HFF-Myc (cell line): Measurements from ENCODE around the gene CCNK.

Source experiments
- DNase-seq: peaks from one replicate; pipeline ENCODE4 v3.0.0-alpha.2; 2011; ENCODE audit warnings: low read depth; ENCODE audit errors: extremely low read depth
- H3K4me3 ChIP-seq: replicated peaks from 2 replicates; pipeline ENCODE4 v1.5.1; 2011; ENCODE audit warnings: low read depth, mild to moderate bottlenecking, control low read depth, low read length
- TF ChIP-seq, protein P1 (sequence below): IDR thresholded peaks from 2 replicates; pipeline ENCODE4 v1.5.1; 2012; ENCODE audit warnings: mild to moderate bottlenecking, low read depth, low read length, control low read depth; ENCODE audit errors: missing control alignments

The CCNK gene

DNA sequence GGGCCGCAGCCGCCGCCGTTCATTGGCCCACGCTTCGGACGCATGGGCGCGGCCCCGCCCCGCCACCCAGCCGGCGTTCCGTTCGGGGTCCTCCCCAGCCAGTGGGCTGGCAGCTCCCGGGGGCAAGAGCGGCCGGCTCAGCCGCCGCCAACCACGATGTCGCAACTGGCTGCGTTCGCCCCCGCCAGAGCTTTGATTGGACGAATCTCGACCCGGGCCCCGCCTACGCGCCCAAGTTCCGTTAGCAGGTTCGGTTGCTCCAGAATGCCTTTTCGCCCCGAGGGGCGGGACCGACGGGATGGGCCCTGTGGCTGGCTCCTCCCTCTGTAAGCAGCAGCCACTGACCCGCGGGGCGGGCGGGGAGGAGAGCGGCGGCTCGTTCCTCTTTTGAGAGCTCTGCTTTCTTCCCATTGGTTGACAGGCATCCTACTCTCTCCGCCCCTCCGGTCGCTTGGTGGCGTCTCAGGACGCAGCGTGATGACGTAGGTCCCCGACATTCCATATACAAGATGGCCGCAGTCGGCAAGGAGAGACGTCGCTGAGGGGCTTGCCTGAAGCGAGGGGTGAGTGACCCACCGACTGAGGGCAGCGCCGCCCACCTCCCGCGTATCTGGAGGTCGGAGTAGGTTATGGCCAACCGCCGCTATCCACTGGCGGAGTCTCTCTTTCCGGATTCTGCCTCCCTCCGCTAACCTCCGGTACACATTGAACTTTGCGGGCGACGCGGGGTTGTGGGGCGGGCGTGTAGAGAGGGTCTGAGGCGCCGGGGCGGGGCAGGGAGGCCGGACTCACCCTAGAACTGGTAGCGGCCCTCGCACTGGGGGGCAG lies at the start of gene CCNK:
Gene CCNK, plus strand, starts transcription at position 493 of the 828 bp plus-strand sequence. CDS start 11,269 bp downstream, outside the sequence.
- H3K4me3 ChIP-seq = peak within 1 kb of the TSS; percentile 97
- TF ChIP-seq, protein P1, sequence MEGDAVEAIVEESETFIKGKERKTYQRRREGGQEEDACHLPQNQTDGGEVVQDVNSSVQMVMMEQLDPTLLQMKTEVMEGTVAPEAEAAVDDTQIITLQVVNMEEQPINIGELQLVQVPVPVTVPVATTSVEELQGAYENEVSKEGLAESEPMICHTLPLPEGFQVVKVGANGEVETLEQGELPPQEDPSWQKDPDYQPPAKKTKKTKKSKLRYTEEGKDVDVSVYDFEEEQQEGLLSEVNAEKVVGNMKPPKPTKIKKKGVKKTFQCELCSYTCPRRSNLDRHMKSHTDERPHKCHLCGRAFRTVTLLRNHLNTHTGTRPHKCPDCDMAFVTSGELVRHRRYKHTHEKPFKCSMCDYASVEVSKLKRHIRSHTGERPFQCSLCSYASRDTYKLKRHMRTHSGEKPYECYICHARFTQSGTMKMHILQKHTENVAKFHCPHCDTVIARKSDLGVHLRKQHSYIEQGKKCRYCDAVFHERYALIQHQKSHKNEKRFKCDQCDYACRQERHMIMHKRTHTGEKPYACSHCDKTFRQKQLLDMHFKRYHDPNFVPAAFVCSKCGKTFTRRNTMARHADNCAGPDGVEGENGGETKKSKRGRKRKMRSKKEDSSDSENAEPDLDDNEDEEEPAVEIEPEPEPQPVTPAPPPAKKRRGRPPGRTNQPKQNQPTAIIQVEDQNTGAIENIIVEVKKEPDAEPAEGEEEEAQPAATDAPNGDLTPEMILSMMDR = no peak
- DNase-seq = peak; percentile 98

DNA sequence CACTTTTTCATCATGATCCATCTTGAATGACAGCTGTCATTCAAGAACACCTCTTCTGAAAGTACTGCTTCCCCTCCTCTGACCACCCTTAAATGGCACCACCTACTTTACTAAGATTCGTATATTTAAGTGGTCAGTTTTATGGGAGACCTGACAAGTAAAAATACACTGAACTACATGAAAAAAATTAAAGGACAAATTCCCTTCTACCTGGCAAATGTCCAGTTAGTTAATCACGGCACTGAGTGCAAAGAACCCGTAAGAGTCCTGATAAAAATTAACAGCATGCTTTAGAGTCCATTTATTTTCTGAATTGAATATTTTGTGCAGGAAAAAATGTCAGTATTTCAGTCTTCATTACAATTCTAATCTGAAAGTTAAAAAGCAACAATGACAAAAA lies 49.2 kb upstream of the CCNK start:
- DNase-seq = no peak
- H3K4me3 ChIP-seq = no peak overlapping the region
- TF ChIP-seq, protein P1 = no peak

DNA sequence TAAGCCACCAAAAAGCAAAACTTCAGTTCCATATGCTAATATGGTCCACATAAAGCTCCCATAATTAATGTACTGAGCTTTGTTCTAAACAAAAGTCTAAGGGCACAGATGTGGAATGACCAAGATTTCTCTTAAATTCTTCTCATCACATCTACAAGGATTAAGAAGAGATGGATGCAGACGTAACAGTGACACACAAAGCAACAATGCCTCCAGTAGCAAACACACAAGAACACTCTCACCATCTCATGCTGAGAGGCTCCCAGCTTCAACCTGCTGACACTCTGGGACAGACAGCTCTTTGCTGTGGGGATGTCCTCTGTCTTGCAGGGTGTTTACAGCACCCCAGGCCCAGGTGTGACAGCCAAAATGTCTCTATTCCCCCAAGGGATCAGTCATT lies 48.7 kb upstream of the CCNK start:
- H3K4me3 ChIP-seq = no peak overlapping the region
- DNase-seq = no peak
- TF ChIP-seq, protein P1 = no peak

DNA sequence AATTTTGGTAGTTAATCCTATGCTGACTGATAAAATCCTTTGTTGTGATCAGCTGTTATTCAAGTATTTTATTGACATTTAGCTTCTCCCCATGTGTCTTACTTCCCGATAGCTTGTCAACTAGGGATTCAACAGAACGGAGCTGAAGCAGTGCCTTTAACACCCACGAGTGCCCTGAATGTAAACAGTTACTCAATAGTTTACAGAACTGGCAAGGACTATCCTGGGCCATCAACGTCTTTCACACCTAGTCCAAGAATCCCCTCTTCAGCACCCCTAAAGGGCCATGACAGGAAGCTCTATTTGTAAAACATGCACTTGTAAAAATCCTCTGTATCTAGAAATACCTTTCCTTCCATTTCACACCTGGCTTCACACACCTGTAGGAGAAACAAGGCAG lies 45.9 kb upstream of the CCNK start:
- no peak for DNase-seq
- TF ChIP-seq, protein P1 = no peak
- no peak overlapping the region for H3K4me3 ChIP-seq

DNA sequence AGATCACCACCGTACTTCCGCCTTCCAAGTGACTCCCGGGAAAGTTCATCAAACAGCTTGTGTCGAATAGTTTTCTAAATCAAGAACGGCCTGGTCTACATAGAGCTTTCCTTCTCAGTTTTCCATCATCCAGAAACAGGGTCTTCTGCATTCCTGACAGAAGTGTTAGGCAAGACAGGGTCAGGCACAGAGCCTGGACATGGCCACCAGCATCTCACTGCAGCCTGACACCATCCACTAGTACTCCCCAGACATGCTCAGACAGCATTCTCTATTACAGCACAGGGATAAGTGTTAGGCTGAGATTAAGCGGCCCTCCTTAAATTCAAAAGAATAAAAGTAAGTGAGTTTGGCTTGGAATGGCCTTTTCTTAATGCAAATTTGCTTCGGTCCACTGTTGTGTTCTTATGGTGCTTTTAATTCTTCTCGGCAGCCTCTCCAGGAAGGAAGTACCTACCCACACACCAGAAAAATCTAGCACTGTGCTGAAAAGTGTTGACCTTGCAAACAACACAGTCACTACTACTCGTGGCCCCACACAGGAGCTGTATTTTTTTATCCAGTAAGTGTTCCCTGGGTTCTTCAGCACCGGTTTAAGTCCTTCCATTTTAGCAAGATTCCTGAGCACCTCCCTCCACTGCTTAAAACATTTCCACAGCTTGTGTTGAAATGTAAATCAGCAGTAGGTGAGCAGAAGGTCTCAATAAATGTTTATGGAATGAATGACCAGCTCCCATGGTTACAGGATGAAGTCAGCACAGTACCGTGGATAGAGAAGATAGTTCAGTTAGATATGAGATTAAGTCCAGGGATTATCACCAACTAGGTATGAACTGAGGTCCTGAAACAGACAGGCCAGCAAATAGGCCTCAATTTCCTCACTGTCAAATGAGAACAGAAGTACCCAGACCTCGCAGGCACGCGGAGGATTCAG lies 44.7 kb upstream of the CCNK start:
- no peak for DNase-seq
- TF ChIP-seq, protein P1 = no peak
- no peak overlapping the region for H3K4me3 ChIP-seq

DNA sequence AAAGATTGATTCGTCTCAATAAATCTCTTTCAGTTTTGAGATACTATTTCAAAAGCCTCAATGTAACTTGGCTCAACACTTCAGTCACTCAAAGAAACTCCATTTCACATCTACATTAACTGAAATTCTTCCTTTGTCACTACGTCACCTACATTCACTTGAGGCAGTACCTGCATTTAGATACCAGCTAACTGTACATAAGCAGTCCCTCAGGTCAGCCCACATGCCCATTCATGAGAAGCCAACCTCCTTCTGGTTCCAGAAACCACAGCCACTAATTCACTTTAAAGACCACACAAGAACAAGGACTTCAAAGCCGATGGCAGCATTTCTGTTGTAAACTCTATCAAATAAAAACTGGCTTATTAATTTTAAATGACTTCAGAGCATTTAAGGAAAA lies 43.5 kb upstream of the CCNK start:
- TF ChIP-seq, protein P1 = no peak
- H3K4me3 ChIP-seq = no peak overlapping the region
- DNase-seq = no peak
